WTC11 (cell line): Measurements from ENCODE around the gene CD247. TPM values are rescaled to one million over a fixed set of nuclear protein-coding genes. Genes with fewer than 3 reads are reported as not detected.

ENCODE experiments used
- ATAC-seq: fragments of 200-7000 bp; cut with Tn5 transposase; 2 replicates; pipeline ENCODE4 v1.10.0; 2021; ENCODE audit warnings: mild to moderate bottlenecking, moderate library complexity
- CTCF ChIA-PET: fragments of 300-600 bp; sonication (Branson Sonifier 250); formaldehyde crosslinking; loops from one replicate; lab custom pipeline; 2021; ENCODE audit warnings: antibody characterized with exemption; lab: Charles Lee
- POLR2A ChIA-PET: fragments of 350-600 bp; sonication (Branson Sonifier 250); formaldehyde crosslinking; loops from one replicate; lab custom pipeline; 2021; ENCODE audit warnings: antibody characterized with exemption; lab: Charles Lee
- DNase-seq: peaks from one replicate; pipeline ENCODE4 v3.0.0; 2021; ENCODE audit warnings: low spot score
- H3K27ac Mint-ChIP-seq: 2 replicates; pipeline ENCODE4 v1.8.0; 2021; ENCODE audit warnings: mixed read lengths
- H3K27me3 Mint-ChIP-seq: 2 replicates; pipeline ENCODE4 v1.8.0; 2021; ENCODE audit warnings: low read depth, mild to moderate bottlenecking, moderate library complexity, mixed read lengths
- H3K36me3 Mint-ChIP-seq: 2 replicates; pipeline ENCODE4 v1.8.0; 2021; ENCODE audit warnings: mixed read lengths
- H3K4me1 Mint-ChIP-seq: 2 replicates; pipeline ENCODE4 v1.8.0; 2022; ENCODE audit warnings: mixed read lengths
- H3K4me3 Mint-ChIP-seq: 2 replicates; pipeline ENCODE4 v1.8.0; 2021; ENCODE audit warnings: mild to moderate bottlenecking, moderate library complexity, mixed read lengths
- H3K9me3 Mint-ChIP-seq: 2 replicates; pipeline ENCODE4 v1.8.0; 2021; ENCODE audit warnings: mixed read lengths
- CBFB ChIP-seq: sonication (generic); formaldehyde crosslinking; IDR thresholded peaks from 2 replicates; pipeline ENCODE4 v1.8.1; 2022; ENCODE audit warnings: mild to moderate bottlenecking, low read depth, missing genetic modification reagents
- ELF4 ChIP-seq: sonication (generic); formaldehyde crosslinking; IDR thresholded peaks from 2 replicates; pipeline ENCODE4 v1.8.1; 2022; ENCODE audit warnings: low read depth, mild to moderate bottlenecking, moderate library complexity, missing genetic modification reagents
- IRF2 ChIP-seq: sonication (generic); formaldehyde crosslinking; IDR thresholded peaks from 2 replicates; pipeline ENCODE4 v1.8.0; 2022; ENCODE audit warnings: low read depth, missing genetic modification reagents, borderline replicate concordance
- MXD4 ChIP-seq: fragments of 250-450 bp; sonication (Bioruptor Pico); IDR thresholded peaks from 2 replicates; pipeline ENCODE4 v1.8.0; 2021; ENCODE audit warnings: mild to moderate bottlenecking, moderate library complexity, borderline replicate concordance
- NFE2L1 ChIP-seq: sonication (generic); formaldehyde crosslinking; IDR thresholded peaks from 2 replicates; pipeline ENCODE4 v1.8.1; 2023; ENCODE audit warnings: missing genetic modification reagents
- PRRX2 ChIP-seq: fragments of 250-450 bp; sonication (Bioruptor Pico); IDR thresholded peaks from 2 replicates; pipeline ENCODE4 v1.8.0; 2021; ENCODE audit warnings: mild to moderate bottlenecking
- SOX15 ChIP-seq: fragments of 250-450 bp; sonication (Bioruptor Pico); IDR thresholded peaks from 2 replicates; pipeline ENCODE4 v1.9.0; 2021; ENCODE audit warnings: mild to moderate bottlenecking
- TCF7 ChIP-seq: sonication (generic); formaldehyde crosslinking; IDR thresholded peaks from 2 replicates; pipeline ENCODE4 v1.8.0; 2022; ENCODE audit warnings: mild to moderate bottlenecking, low read depth, missing genetic modification reagents, moderate library complexity
- TP53 ChIP-seq: sonication (generic); formaldehyde crosslinking; IDR thresholded peaks from 2 replicates; pipeline ENCODE4 v1.8.1; 2023; ENCODE audit warnings: mild to moderate bottlenecking, missing genetic modification reagents
- USF1 ChIP-seq: sonication (generic); formaldehyde crosslinking; IDR thresholded peaks from 2 replicates; pipeline ENCODE4 v1.8.0; 2022; ENCODE audit warnings: mild to moderate bottlenecking, missing genetic modification reagents
- ZNF121 ChIP-seq: sonication (generic); formaldehyde crosslinking; IDR thresholded peaks from 2 replicates; pipeline ENCODE4 v1.8.0; 2023; ENCODE audit warnings: missing genetic modification reagents
- ZNF138 ChIP-seq: sonication (generic); formaldehyde crosslinking; conservative IDR thresholded peaks from 2 replicates; pipeline ENCODE4 v1.8.1; 2022; ENCODE audit warnings: mild to moderate bottlenecking, moderate library complexity, missing genetic modification reagents
- ZNF219 ChIP-seq: sonication (generic); formaldehyde crosslinking; IDR thresholded peaks from 2 replicates; pipeline ENCODE4 v1.8.0; 2023; ENCODE audit warnings: missing genetic modification reagents, mild to moderate bottlenecking, borderline replicate concordance
- ZNF232 ChIP-seq: sonication (generic); formaldehyde crosslinking; IDR thresholded peaks from 2 replicates; pipeline ENCODE4 v1.8.0; 2022; ENCODE audit warnings: mild to moderate bottlenecking, missing genetic modification reagents
- total RNA-seq: library from RNA; stranded (reverse); gene quantifications from 3 replicates; pipeline ENCODE4 v1.2.3, GENCODE V29; 2021
- TF ChIP-seq, protein P1 (sequence below): fragments of 250-450 bp; sonication (Bioruptor Pico); IDR thresholded peaks from 2 replicates; pipeline ENCODE4 v1.8.0; 2021; ENCODE audit warnings: mild to moderate bottlenecking
- TF ChIP-seq, protein P2 (sequence below): sonication (generic); formaldehyde crosslinking; IDR thresholded peaks from 2 replicates; pipeline ENCODE4 v1.8.0; 2022; ENCODE audit warnings: mild to moderate bottlenecking, missing genetic modification reagents
- TF ChIP-seq, protein P3 (sequence below): sonication (generic); formaldehyde crosslinking; IDR thresholded peaks from 2 replicates; pipeline ENCODE4 v1.8.0; 2023; ENCODE audit warnings: missing genetic modification reagents, mild to moderate bottlenecking, borderline replicate concordance

CD247 gene
- total RNA-seq, 1 experiment from 2014 or later = 1.8 TPM

DNA sequence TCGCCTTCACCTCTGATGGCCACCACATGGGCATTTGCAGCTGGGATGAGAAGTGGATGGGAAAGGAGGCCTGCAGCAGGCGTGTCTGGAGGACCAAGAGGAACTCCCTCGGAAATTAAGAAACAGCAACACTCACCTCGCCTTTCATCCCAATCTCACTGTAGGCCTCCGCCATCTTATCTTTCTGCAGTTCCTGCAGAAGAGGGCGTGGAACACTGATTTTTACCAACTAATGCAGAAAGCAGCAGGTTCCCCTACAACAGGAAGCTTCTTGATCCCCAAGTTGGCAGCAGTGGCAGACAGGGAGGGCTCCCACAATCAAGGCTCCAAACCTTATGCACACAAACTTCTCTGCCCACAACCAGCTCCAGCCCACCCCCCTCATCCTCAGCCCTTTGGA lies 84.4 kb downstream of the CD247 start:
- ChIA-PET POLR2A (no interaction called here), CTCF (no interaction called here)
- Mint-ChIP-seq H3K36me3 (no peaks in the 10 kb centered on the region), H3K27ac (no peak overlapping the region)
- no peak for DNase-seq
- ATAC-seq = no peak
- TF ChIP-seq TCF7 (CRISPR knock-in tag) (no peak), SOX15 (CRISPR knock-in tag) (no peak), MXD4 (CRISPR knock-in tag) (no peak), ZNF219 (no peak)
- TF ChIP-seq, all 79 proteins: peak for 0
- Mint-ChIP-seq H3K27me3 (peaks cover 18% of the 10 kb centered on the region), H3K4me1 (peaks cover 41% of the 10 kb centered on the region), H3K9me3 (peaks cover 3% of the 10 kb centered on the region; the same call in 1 of the 2 replicates), H3K4me3 (no peak overlapping the region)

DNA sequence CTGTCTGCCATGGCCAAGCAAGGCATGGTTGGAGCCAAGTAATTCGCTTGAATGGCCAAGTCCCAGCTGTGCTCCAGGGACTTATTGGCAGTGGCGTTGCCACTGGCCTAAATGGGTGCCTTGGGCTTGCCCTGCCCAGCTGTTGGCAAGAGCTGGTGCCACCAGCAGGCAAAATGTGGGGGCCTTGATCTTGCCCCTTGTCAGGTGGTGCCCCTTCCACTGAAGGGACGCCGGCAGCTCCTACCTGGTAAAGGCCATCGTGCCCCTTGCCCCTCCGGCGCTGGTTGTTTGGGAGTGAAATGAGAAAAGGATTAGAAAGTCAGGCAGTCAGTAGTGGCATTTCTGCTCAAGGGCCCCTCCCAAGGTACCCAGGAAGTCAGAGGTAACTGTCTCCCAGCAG lies 85.5 kb downstream of the CD247 start:
- DNase-seq (no peak), ATAC-seq (no peak)
- ChIA-PET POLR2A (no interaction called here), CTCF (interaction anchor here (0.6 to 1.6 kb wide), 7 partner anchors 10 to 374 kb away, joined by 3 to 5 read pairs (median 4); partner anchors contain the start of gene CREG1)
- Mint-ChIP-seq H3K27ac (no peak overlapping the region), H3K4me1 (peaks cover 46% of the 10 kb centered on the region), H3K36me3 (no peaks in the 10 kb centered on the region), H3K27me3 (peaks cover 7% of the 10 kb centered on the region), H3K9me3 (peaks cover 3% of the 10 kb centered on the region; the same call in 1 of the 2 replicates), H3K4me3 (no peak overlapping the region)
- TF ChIP-seq, protein P1, sequence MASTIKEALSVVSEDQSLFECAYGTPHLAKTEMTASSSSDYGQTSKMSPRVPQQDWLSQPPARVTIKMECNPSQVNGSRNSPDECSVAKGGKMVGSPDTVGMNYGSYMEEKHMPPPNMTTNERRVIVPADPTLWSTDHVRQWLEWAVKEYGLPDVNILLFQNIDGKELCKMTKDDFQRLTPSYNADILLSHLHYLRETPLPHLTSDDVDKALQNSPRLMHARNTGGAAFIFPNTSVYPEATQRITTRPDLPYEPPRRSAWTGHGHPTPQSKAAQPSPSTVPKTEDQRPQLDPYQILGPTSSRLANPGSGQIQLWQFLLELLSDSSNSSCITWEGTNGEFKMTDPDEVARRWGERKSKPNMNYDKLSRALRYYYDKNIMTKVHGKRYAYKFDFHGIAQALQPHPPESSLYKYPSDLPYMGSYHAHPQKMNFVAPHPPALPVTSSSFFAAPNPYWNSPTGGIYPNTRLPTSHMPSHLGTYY (CRISPR knock-in tag) = no peak
- no peak for TF ChIP-seq ZNF121 (CRISPR knock-in tag)
- no peak for TF ChIP-seq IRF2 (CRISPR knock-in tag)

DNA sequence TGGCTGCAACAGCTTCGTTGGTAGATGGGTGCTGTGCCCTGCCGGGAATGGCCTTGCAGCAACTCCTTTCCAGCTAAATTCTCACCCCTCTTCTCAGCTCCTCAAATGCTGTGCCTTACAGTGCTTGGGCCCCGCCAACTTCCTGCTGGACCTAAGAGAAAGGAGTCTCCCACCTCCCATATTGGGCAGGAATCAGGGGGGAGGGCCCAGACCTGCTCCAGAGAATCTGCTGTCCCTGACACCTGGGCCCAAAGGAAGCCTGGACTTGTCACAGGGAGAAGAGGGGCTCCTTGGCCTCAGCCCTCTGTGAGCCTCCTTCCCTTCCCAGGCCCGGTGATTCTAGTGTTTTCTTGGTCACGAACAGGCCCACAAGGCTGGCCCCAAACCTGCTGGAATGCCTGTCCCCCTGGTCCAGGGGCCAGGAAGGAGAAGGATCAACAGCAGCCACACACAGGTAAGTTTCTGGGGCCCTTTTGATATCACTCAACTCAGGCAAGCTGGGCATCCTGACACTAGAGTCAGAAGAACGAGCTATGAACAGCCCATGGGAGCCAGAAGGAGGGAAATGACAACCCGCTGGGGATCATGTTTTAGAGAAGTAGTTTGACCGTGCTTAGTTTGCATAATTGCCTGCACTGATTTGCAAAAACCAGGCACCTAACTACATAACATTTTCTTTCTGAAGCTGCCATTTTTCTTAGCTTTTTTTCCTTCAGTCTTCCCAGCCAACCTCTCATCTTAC lies 86.2 kb downstream of the CD247 start:
- H3K36me3 Mint-ChIP-seq = no peaks in the 10 kb centered on the region
- CTCF ChIA-PET = interaction anchor here (0.6 to 1.9 kb wide), 10 partner anchors 8 to 373 kb away, joined by 3 to 6 read pairs (median 4); partner anchors contain the start of gene CREG1
- TF ChIP-seq CBFB (CRISPR knock-in tag) = no peak
- no peak for TF ChIP-seq ELF4
- POLR2A ChIA-PET = no interaction called here
- ATAC-seq (peak; percentile 2; the same call in 1 of the 2 replicates), DNase-seq (no peak)
- H3K4me3 Mint-ChIP-seq = no peak overlapping the region
- H3K9me3 Mint-ChIP-seq = peaks cover 3% of the 10 kb centered on the region; the same call in 1 of the 2 replicates
- peaks cover 53% of the 10 kb centered on the region for H3K4me1 Mint-ChIP-seq
- peaks cover 3% of the 10 kb centered on the region for H3K27me3 Mint-ChIP-seq
- no peak overlapping the region for H3K27ac Mint-ChIP-seq

- TF ChIP-seq, protein P2, sequence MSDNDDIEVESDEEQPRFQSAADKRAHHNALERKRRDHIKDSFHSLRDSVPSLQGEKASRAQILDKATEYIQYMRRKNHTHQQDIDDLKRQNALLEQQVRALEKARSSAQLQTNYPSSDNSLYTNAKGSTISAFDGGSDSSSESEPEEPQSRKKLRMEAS = peak; percentile 11; the same call in 1 of the 2 replicates
- no peak for TF ChIP-seq PRRX2 (CRISPR knock-in tag)
- H3K27me3 Mint-ChIP-seq = peaks cover 3% of the 10 kb centered on the region
- DNase-seq = no peak
- no peak overlapping the region; the same call in 1 of the 2 replicates for H3K27ac Mint-ChIP-seq
- H3K4me1 Mint-ChIP-seq = peaks cover 59% of the 10 kb centered on the region
- ATAC-seq = peak; percentile 19
- no peaks in the 10 kb centered on the region for H3K36me3 Mint-ChIP-seq
- peaks cover 3% of the 10 kb centered on the region; the same call in 1 of the 2 replicates for H3K9me3 Mint-ChIP-seq
- CTCF ChIA-PET = interaction anchor here (1.2 to 1.9 kb wide), 7 partner anchors 9 to 109 kb away, joined by 3 to 6 read pairs (median 4); no protein-coding TSS in a partner anchor
- no peak overlapping the region for H3K4me3 Mint-ChIP-seq
- POLR2A ChIA-PET = no interaction called here
Observed at GRCh38 chr1:167431261-167431908, 86.9 kb downstream of the CD247 start.

DNA sequence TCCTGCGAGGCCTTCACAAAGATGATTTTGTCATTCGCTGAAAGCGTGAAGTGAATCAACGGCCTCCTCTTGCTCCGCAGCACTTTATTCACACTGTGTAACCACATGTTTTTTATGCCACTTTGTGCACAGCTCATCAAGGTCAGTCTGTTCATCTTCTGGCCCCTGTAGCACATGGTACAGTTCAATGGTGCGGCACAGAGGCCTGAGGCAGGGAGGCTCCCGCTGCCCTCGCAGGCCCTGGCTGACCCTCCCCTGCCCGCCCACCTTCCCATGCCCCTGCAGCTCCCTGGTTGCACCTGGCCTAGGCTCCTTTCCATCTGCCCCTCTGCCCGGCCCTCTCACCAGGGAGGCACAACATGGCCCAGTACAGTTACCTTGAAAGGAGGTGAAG lies 87.5 kb downstream of the CD247 start:
- ATAC-seq = peak; percentile 25
- Mint-ChIP-seq H3K4me3 (no peak overlapping the region), H3K9me3 (peaks cover 3% of the 10 kb centered on the region; the same call in 1 of the 2 replicates), H3K36me3 (no peaks in the 10 kb centered on the region), H3K4me1 (peaks cover 64% of the 10 kb centered on the region), H3K27ac (peak overlapping the region; percentile 55), H3K27me3 (peaks cover 3% of the 10 kb centered on the region)
- DNase-seq = no peak
- POLR2A ChIA-PET = interaction anchor here (0.5 kb wide), 1 partner anchor 140 kb away, joined by 5 read pairs; no protein-coding TSS in a partner anchor
- CTCF ChIA-PET = interaction anchor here (0.6 to 1.9 kb wide), 6 partner anchors 9 to 109 kb away, joined by 3 to 6 read pairs (median 3); no protein-coding TSS in a partner anchor
- TF ChIP-seq USF1 = no peak
- TF ChIP-seq ZNF232 = no peak
- peak; percentile 68; the same call in 1 of the 2 replicates for TF ChIP-seq ZNF138 (CRISPR knock-in tag)
- 0 out of 2 replicates have a peak, but pooled peaks have one; percentile 43 for TF ChIP-seq TP53 (CRISPR knock-in tag)
- no peak for TF ChIP-seq NFE2L1 (CRISPR knock-in tag)
- TF ChIP-seq, protein P3, sequence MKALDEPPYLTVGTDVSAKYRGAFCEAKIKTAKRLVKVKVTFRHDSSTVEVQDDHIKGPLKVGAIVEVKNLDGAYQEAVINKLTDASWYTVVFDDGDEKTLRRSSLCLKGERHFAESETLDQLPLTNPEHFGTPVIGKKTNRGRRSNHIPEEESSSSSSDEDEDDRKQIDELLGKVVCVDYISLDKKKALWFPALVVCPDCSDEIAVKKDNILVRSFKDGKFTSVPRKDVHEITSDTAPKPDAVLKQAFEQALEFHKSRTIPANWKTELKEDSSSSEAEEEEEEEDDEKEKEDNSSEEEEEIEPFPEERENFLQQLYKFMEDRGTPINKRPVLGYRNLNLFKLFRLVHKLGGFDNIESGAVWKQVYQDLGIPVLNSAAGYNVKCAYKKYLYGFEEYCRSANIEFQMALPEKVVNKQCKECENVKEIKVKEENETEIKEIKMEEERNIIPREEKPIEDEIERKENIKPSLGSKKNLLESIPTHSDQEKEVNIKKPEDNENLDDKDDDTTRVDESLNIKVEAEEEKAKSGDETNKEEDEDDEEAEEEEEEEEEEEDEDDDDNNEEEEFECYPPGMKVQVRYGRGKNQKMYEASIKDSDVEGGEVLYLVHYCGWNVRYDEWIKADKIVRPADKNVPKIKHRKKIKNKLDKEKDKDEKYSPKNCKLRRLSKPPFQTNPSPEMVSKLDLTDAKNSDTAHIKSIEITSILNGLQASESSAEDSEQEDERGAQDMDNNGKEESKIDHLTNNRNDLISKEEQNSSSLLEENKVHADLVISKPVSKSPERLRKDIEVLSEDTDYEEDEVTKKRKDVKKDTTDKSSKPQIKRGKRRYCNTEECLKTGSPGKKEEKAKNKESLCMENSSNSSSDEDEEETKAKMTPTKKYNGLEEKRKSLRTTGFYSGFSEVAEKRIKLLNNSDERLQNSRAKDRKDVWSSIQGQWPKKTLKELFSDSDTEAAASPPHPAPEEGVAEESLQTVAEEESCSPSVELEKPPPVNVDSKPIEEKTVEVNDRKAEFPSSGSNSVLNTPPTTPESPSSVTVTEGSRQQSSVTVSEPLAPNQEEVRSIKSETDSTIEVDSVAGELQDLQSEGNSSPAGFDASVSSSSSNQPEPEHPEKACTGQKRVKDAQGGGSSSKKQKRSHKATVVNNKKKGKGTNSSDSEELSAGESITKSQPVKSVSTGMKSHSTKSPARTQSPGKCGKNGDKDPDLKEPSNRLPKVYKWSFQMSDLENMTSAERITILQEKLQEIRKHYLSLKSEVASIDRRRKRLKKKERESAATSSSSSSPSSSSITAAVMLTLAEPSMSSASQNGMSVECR (CRISPR knock-in tag) = no peak
